Vagina (tissue), 2 donors: ENCODE data around the gene TMEM139. TPM values are rescaled to one million over a fixed set of nuclear protein-coding genes. Genes with fewer than 3 reads are reported as not detected.
"Not testable (repeated sequence)": the region's sequence is repeated elsewhere in the genome, so short reads cannot be mapped to it uniquely, and the experiment has no call there.

ENCODE experiments used
- DNase-seq, 2 donors: peaks; one replicate each; pipeline ENCODE4 v3.0.0-alpha.2; 2017; ENCODE audit errors: extremely low spot score in 2 of 2
- H3K27ac ChIP-seq: fragments of 200-600 bp; sonication (generic); one replicate; pipeline ENCODE4 v1.5.1; 2019
- H3K27me3 ChIP-seq: fragments of 200-600 bp; sonication (generic); one replicate; pipeline ENCODE4 v1.5.1; 2019
- H3K36me3 ChIP-seq, 2 donors: fragments of 200-600 bp; sonication (generic); one replicate each; pipeline ENCODE4 v1.5.1; 2017 to 2019
- H3K4me1 ChIP-seq: fragments of 200-600 bp; sonication (generic); one replicate; pipeline ENCODE4 v1.5.1; 2019
- H3K4me3 ChIP-seq, 2 donors: fragments of 200-600 bp; sonication (generic); 1 replicate in 1 of 2; 2 replicates in 1 of 2; pipeline ENCODE4 v1.5.1; 2016 to 2019
- H3K9me3 ChIP-seq: fragments of 200-600 bp; sonication (generic); one replicate; pipeline ENCODE4 v1.5.1; 2019
- CTCF ChIP-seq, 3 experiments: fragments of 450-650 bp in 2 of 3; fragments of 200-600 bp in 1 of 3; sonication (generic) in 1 of 3; IDR thresholded peaks; one replicate each; pipeline ENCODE4 v1.5.1; 2017 to 2019; ENCODE audit warnings: antibody characterized with exemption in 3 of 3, mild to moderate bottlenecking in 2 of 3, moderate library complexity in 2 of 3
- POLR2A ChIP-seq, 2 donors: fragments of 450-650 bp; IDR thresholded peaks; one replicate each; pipeline ENCODE4 v1.6.1; 2017; ENCODE audit warnings: antibody characterized with exemption in 2 of 2, mild to moderate bottlenecking in 2 of 2, moderate library complexity in 2 of 2
- POLR2AphosphoS5 ChIP-seq, 2 donors: sonication (generic); formaldehyde crosslinking; IDR thresholded peaks; one replicate each; pipeline ENCODE4 v1.9.0; 2017; ENCODE audit warnings: antibody characterized with exemption in 2 of 2, mild to moderate bottlenecking in 2 of 2, low read depth in 1 of 2; ENCODE audit not compliant: insufficient read depth in 1 of 2
- intact Hi-C: fragments of 100-400 bp; cut with DNase I; formaldehyde crosslinking; loops from one replicate; pipeline ENCODE4 v1.15.1; 2023
- total RNA-seq: library from RNA; depleted of rRNA; stranded (reverse); fragments of >200 nt; gene quantifications from one replicate; pipeline ENCODE4 v1.2.3, GENCODE V29; 2016

Gene TMEM139
- total RNA-seq, 1 donor from 2014 or later = not detected

GRCh38 chr7:143258831-143259230, 25.9 kb upstream of the TMEM139 start:
- Histone ChIP-seq H3K9me3 (no peaks in the 10 kb centered on the region), H3K27ac (no peak overlapping the region), H3K36me3 (no peaks in the 10 kb centered on the region), H3K27me3 (no peaks in the 10 kb centered on the region), H3K4me1 (peaks cover 6% of the 10 kb centered on the region), H3K4me3 (no peak overlapping the region)
- intact Hi-C loops = no loop called here
- no peak for DNase-seq
- no peak for TF ChIP-seq CTCF (IDR thresholded peaks at IDR 0.05)
- no peak for TF ChIP-seq POLR2A (IDR thresholded peaks at IDR 0.05)
- TF ChIP-seq POLR2AphosphoS5 (IDR thresholded peaks at IDR 0.05; ENCODE audit: insufficient read depth in 1 of 2, low read depth in 1 of 2) = no peak

GRCh38 chr7:143259765-143260164, 25.0 kb upstream of the TMEM139 start:
- no peak for TF ChIP-seq CTCF (IDR thresholded peaks at IDR 0.05)
- TF ChIP-seq POLR2AphosphoS5 (IDR thresholded peaks at IDR 0.05; ENCODE audit: insufficient read depth in 1 of 2, low read depth in 1 of 2) = no peak
- TF ChIP-seq POLR2A (IDR thresholded peaks at IDR 0.05) = no peak
- intact Hi-C loops = no loop called here
- peaks cover 15% of the 10 kb centered on the region for H3K4me1 ChIP-seq

GRCh38 chr7:143261901-143262300, 22.9 kb upstream of the TMEM139 start:
- Histone ChIP-seq H3K36me3 (peaks cover 0 to 5% of the 10 kb centered on the region in 2 donors), H3K4me3 (no peak overlapping the region), H3K4me1 (peaks cover 22% of the 10 kb centered on the region), H3K9me3 (no peaks in the 10 kb centered on the region), H3K27ac (no peak overlapping the region), H3K27me3 (no peaks in the 10 kb centered on the region)
- no peak for DNase-seq
- TF ChIP-seq POLR2AphosphoS5 (IDR thresholded peaks at IDR 0.05; ENCODE audit: insufficient read depth in 1 of 2, low read depth in 1 of 2) = no peak
- no peak for TF ChIP-seq CTCF (IDR thresholded peaks at IDR 0.05)
- no peak for TF ChIP-seq POLR2A (IDR thresholded peaks at IDR 0.05)
- intact Hi-C loops = no loop called here

More at GRCh38 chr7:143259765-143260164, 25.0 kb upstream of the TMEM139 start:
- H3K27me3 ChIP-seq = no peaks in the 10 kb centered on the region
- no peak for DNase-seq
- no peaks in the 10 kb centered on the region for H3K36me3 ChIP-seq
- no peak overlapping the region for H3K4me3 ChIP-seq
- H3K9me3 ChIP-seq = no peaks in the 10 kb centered on the region
- H3K27ac ChIP-seq = no peak overlapping the region

- peak within 1 kb of the TSS; percentile 78 to 82 for H3K4me3 ChIP-seq
- peak; percentile 65 to 94 for TF ChIP-seq POLR2AphosphoS5 (IDR thresholded peaks at IDR 0.05; ENCODE audit: insufficient read depth in 1 of 2, low read depth in 1 of 2)
- peak in 1 of 2 donors; percentile 69 for TF ChIP-seq POLR2A (IDR thresholded peaks at IDR 0.05)
- TF ChIP-seq CTCF (IDR thresholded peaks at IDR 0.05) = no peak
- H3K27me3 ChIP-seq = no peaks in the 10 kb centered on the region
- H3K27ac ChIP-seq = peak within 1 kb of the TSS; percentile 81
- intact Hi-C loops = no loop called here
- DNase-seq = no peak
- H3K9me3 ChIP-seq = no peaks in the 10 kb centered on the region
- peaks cover 0 to 21% of the 10 kb centered on the region in 2 donors for H3K36me3 ChIP-seq
- peaks cover 22% of the 10 kb centered on the region for H3K4me1 ChIP-seq
Observed at GRCh38 chr7:143263266-143264195, 21.2 kb upstream of the TMEM139 start, which contains the start of gene GSTK1. Gene GSTK1, plus strand, starts transcription at chr7:143263441. Its CDS starts 73 bp downstream, at chr7:143263514.

- Histone ChIP-seq H3K36me3 (peaks cover 0 to 26% of the 10 kb centered on the region in 2 donors), H3K4me1 (peaks cover 22% of the 10 kb centered on the region), H3K27ac (peak overlapping the region; percentile 81), H3K4me3 (peak overlapping the region; percentile 78 to 82)
- H3K9me3 ChIP-seq, DNase-seq, H3K27me3 ChIP-seq, intact Hi-C loops: not testable (repeated sequence)
Observed at GRCh38 chr7:143264196-143264568, 20.6 kb upstream of the TMEM139 start.
